Endothelial cell of umbilical vein (primary cell): ENCODE measurements around the gene ATP4A.
"Not testable (repeated sequence)": the region's sequence is repeated elsewhere in the genome, so short reads cannot be mapped to it uniquely, and the experiment has no call there.

Experiments
- CTCF ChIP-seq, 2 donors: IDR thresholded peaks; 1 replicate in 1 of 2; 2 replicates in 1 of 2; pipeline ENCODE4 v1.5.1; 2011; ENCODE audit warnings: low read length in 2 of 2, mild to moderate bottlenecking in 2 of 2, moderate library complexity in 2 of 2, control low read depth in 1 of 2, inconsistent platforms in 1 of 2, low read depth in 1 of 2; ENCODE audit not compliant: insufficient read depth in 1 of 2; ENCODE audit errors: extremely low read depth in 1 of 2
- EZH2 ChIP-seq: IDR thresholded peaks from 2 replicates; pipeline ENCODE4 v1.6.1; 2012; ENCODE audit warnings: borderline replicate concordance, low read depth, mild to moderate bottlenecking, moderate library complexity, low read length, inconsistent platforms; ENCODE audit not compliant: severe bottlenecking
- POLR2AphosphoS5 ChIP-seq: IDR thresholded peaks from 2 replicates; pipeline ENCODE4 v1.6.1; 2012; ENCODE audit warnings: low read depth, mild to moderate bottlenecking, control low read depth, low read length, moderate library complexity; ENCODE audit not compliant: insufficient read depth

- TF ChIP-seq CTCF (IDR thresholded peaks at IDR 0.05; ENCODE audit: extremely low read depth in 1 of 2, insufficient read depth in 1 of 2, low read depth in 1 of 2, low read length in 2 of 2); POLR2AphosphoS5; EZH2: not testable (repeated sequence)
Measured at GRCh38 chr19:35595026-35595425, 31.6 kb upstream of the ATP4A start.
